Transverse colon (tissue), 4 donors: ENCODE measurements around the gene GFRA4. TPM values are rescaled to one million over a fixed set of nuclear protein-coding genes. Genes with fewer than 3 reads are reported as not detected.

Source experiments
- DNase-seq: peaks from one replicate; pipeline ENCODE4 v3.0.0-alpha.2; 2019
- H3K27ac ChIP-seq, 4 donors: fragments of 200-600 bp; sonication (generic); 2 replicates each; pipeline ENCODE4 v1.5.1; 2016 to 2018; ENCODE audit warnings: inconsistent platforms in 4 of 4
- H3K27me3 ChIP-seq: fragments of 200-600 bp; sonication (generic); 2 replicates; pipeline ENCODE4 v1.5.1; 2017; ENCODE audit warnings: inconsistent platforms
- H3K36me3 ChIP-seq, 4 donors: fragments of 200-600 bp; sonication (generic); 2 replicates each; pipeline ENCODE4 v1.5.1; 2017 to 2019; ENCODE audit warnings: inconsistent platforms in 4 of 4
- H3K4me1 ChIP-seq, 4 donors: fragments of 200-600 bp; sonication (generic); 2 replicates each; pipeline ENCODE4 v1.5.1; 2017 to 2020; ENCODE audit warnings: inconsistent platforms in 4 of 4
- H3K4me3 ChIP-seq, 4 donors: fragments of 200-600 bp; sonication (generic); 1 replicate in 1 of 4; 2 replicates in 3 of 4; pipeline versions ENCODE4 v1.5.1 to v1.6.1; 2017 to 2019; ENCODE audit warnings: inconsistent platforms in 4 of 4
- H3K9me3 ChIP-seq, 2 donors: fragments of 200-600 bp; sonication (generic); 2 replicates each; pipeline ENCODE4 v1.5.1; 2017 to 2019; ENCODE audit warnings: inconsistent platforms in 2 of 2
- CTCF ChIP-seq, 5 experiments: fragments of 200-600 bp in 3 of 5; fragments of 450-650 bp in 2 of 5; sonication (generic) in 3 of 5; IDR thresholded peaks; 1 replicate in 2 of 5; 2 replicates in 3 of 5; pipeline ENCODE4 v1.5.1; 2016 to 2017; ENCODE audit warnings: antibody characterized with exemption in 5 of 5, inconsistent platforms in 3 of 5, mild to moderate bottlenecking in 2 of 5, moderate library complexity in 1 of 5
- EP300 ChIP-seq: sonication (generic); formaldehyde crosslinking; IDR thresholded peaks from one replicate; pipeline ENCODE4 v1.6.1; 2017; ENCODE audit warnings: antibody characterized with exemption, low read depth
- POLR2A ChIP-seq: fragments of 450-650 bp; IDR thresholded peaks from one replicate; pipeline ENCODE4 v1.6.1; 2016; ENCODE audit warnings: antibody characterized with exemption, mild to moderate bottlenecking, moderate library complexity
- POLR2AphosphoS5 ChIP-seq, 3 donors: sonication (generic); formaldehyde crosslinking; IDR thresholded peaks; one replicate each; pipeline ENCODE4 v1.6.1; 2016; ENCODE audit warnings: antibody characterized with exemption in 3 of 3
- WGBS, 2 donors: methylation state at CpG; one replicate each; pipeline ENCODE4 v1.1.5; 2018; ENCODE audit warnings: low coverage in 1 of 2; 5-methylcytosine and 5-hydroxymethylcytosine counted together
- in situ Hi-C, 4 donors: fragments of 200-750 bp; cut with MboI; loops; one replicate each; pipeline versions ENCODE4 v1.15.0 to v1.15.1; 2017; ENCODE audit warnings: low sequenced_read_pairs in 3 of 4, low pct_ligation_motif_present in 1 of 4, low pct_unique_long_range_greater_than_20kb in 1 of 4
- intact Hi-C: fragments of 100-400 bp; cut with DNase I; formaldehyde crosslinking; loops from one replicate; pipeline ENCODE4 v1.15.1; 2023; ENCODE audit warnings: low total_unique reads
- total RNA-seq, 4 donors: library from RNA; depleted of rRNA; stranded (reverse); fragments of >200 nt; gene quantifications; one replicate each; pipeline ENCODE4 v1.1.0, GENCODE V29; 2016

GFRA4 gene
- total RNA-seq, 4 donors from 2014 or later, result not detected

GRCh38 chr20:3632311-3633004, 30.7 kb downstream of the GFRA4 start:
- intact Hi-C loops, result no loop called here
- H3K27me3 ChIP-seq, result no peaks in the 10 kb centered on the region
- no peaks in the 10 kb centered on the region for H3K9me3 ChIP-seq
- H3K36me3 ChIP-seq, result no peaks in the 10 kb centered on the region
- no peak overlapping the region for H3K27ac ChIP-seq
- in situ Hi-C loops, result no loop called here
- no peak for DNase-seq
- TF ChIP-seq POLR2A (no peak), CTCF (IDR thresholded peaks at IDR 0.05) (no peak), EP300 (no peak), POLR2AphosphoS5 (IDR thresholded peaks at IDR 0.05) (no peak)
- H3K4me1 ChIP-seq, result no peaks in the 10 kb centered on the region
- 73 to 85% methylated on average over 4 to 7 of the region's 7 CpGs for WGBS, 2 donors
- H3K4me3 ChIP-seq, result no peak overlapping the region

- H3K4me1 ChIP-seq, result no peaks in the 10 kb centered on the region
- in situ Hi-C loops, result no loop called here
- H3K9me3 ChIP-seq, result no peaks in the 10 kb centered on the region
- no peak overlapping the region for H3K4me3 ChIP-seq
- WGBS, 2 donors, result 43 to 85% methylated on average over 1 to 5 of the region's 5 CpGs
- no peak overlapping the region for H3K27ac ChIP-seq
- H3K27me3 ChIP-seq, result no peaks in the 10 kb centered on the region
- H3K36me3 ChIP-seq, result no peaks in the 10 kb centered on the region
- TF ChIP-seq POLR2A, result no peak
- no peak for TF ChIP-seq POLR2AphosphoS5 (IDR thresholded peaks at IDR 0.05)
- DNase-seq, result no peak
- intact Hi-C loops, result no loop called here
These were observed 31.7 kb downstream of the GFRA4 start for GRCh38 chr20:3631534-3631933.

DNA sequence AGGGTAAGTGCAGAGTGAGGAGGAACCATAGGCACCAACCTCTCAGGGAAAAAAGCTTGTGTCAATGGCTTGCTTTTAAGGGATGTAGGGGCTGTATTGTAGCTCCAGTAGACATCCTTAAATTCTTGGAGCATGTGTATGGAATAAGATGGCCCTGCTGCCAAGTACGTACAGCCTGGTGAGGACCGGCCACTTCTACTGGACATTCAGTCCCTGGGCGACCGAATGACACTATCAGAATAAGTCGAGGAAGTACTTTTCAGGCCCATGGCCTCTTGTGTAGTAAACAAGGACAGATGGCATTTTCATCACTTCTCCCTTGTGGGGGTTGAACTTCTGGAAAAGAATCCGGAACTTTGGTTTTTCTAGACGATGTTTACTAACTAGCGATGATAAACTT, 32.8 kb downstream of the GFRA4 start:
- Histone ChIP-seq H3K4me3 (no peak overlapping the region), H3K9me3 (no peaks in the 10 kb centered on the region), H3K27ac (no peak overlapping the region), H3K36me3 (no peaks in the 10 kb centered on the region), H3K27me3 (no peaks in the 10 kb centered on the region), H3K4me1 (no peaks in the 10 kb centered on the region)
- intact Hi-C loops, result no loop called here
- TF ChIP-seq EP300, result no peak
- TF ChIP-seq CTCF (IDR thresholded peaks at IDR 0.05), result no peak
- no peak for TF ChIP-seq POLR2A
- no peak for TF ChIP-seq POLR2AphosphoS5 (IDR thresholded peaks at IDR 0.05)
- in situ Hi-C loops, result no loop called here
- 82 to 86% methylated on average over 7 to 8 of the region's 8 CpGs for WGBS, 2 donors
- no peak for DNase-seq

DNA sequence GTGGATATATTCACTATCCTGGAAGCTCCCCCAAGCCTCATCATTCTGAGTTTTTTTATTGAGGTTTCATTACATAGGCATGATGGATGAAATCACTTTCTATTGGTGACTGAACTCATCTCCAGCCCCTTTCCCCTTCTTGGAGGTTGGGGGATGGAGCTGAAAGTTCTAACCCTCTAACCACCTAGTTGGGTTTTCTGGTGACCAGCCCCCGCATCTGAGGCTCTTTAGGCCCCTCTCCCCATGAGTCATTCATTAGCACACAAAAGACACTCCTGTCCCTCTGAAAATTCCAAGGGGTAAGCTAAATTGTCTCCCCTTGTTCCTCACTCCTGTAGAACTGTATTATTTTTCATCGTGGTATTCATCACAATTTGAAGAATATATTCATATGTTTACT, 33.3 kb downstream of the GFRA4 start:
- 95% methylated on average over 2 of the region's 2 CpGs; no CpG with 5 or more reads in 1 of the 2 donors for WGBS, 2 donors
- DNase-seq, result no peak
- Histone ChIP-seq H3K27ac (no peak overlapping the region), H3K36me3 (no peaks in the 10 kb centered on the region), H3K4me3 (no peak overlapping the region), H3K4me1 (no peaks in the 10 kb centered on the region), H3K27me3 (no peaks in the 10 kb centered on the region), H3K9me3 (no peaks in the 10 kb centered on the region)
- intact Hi-C loops, result no loop called here
- TF ChIP-seq POLR2AphosphoS5 (IDR thresholded peaks at IDR 0.05) (no peak), EP300 (no peak), CTCF (IDR thresholded peaks at IDR 0.05) (no peak), POLR2A (no peak)
- in situ Hi-C loops, result no loop called here
